ENCODE results near the gene ZNF699.
"Not testable (repeated sequence)": the region's sequence is repeated elsewhere in the genome, so short reads cannot be mapped to it uniquely, and the experiment has no call there.

DNA sequence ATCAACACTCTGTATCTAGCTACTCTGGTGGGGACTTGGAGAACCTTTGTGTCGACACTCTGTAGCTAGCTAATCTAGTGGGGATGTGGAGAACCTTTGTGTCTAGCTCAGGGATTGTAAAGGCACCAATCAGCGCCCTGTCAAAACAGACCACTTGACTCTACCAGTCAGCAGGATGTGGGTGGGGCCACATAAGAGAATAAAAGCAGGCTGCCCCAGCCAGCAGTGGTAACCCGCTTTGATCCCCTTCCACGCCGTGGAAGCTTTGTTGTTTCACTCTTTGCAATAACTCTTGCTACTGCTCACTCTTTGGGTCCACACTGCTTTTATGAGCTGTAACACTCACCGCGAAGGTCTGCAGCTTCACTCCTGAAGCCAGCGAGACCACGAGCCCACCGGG lies 12.6 kb upstream of the ZNF699 start:
- not testable (repeated sequence) for TF ChIP-seq ZNF570 (CRISPR knock-in tag; IDR thresholded peaks at IDR 0.05; ENCODE audit: borderline replicate concordance); POLR2AphosphoS5 (IDR thresholded peaks at IDR 0.05; ENCODE audit: low read depth, low read length); TGIF2 (CRISPR knock-in tag; IDR thresholded peaks at IDR 0.05); HCFC1 (IDR thresholded peaks at IDR 0.05; ENCODE audit: low read depth, low read length); ZNF441 (CRISPR knock-in tag; IDR thresholded peaks at IDR 0.05; ENCODE audit: borderline replicate concordance); MTA1 (CRISPR knock-in tag; IDR thresholded peaks at IDR 0.05; ENCODE audit: borderline replicate concordance); JUNB (CRISPR knock-in tag; IDR thresholded peaks at IDR 0.05; ENCODE audit: borderline replicate concordance)
